ENCODE measurements around the gene EN2. TPM values are rescaled to one million over a fixed set of nuclear protein-coding genes. Genes with fewer than 3 reads are reported as not detected.

Gene EN2
- total and polyA plus RNA-seq, 2 donors (not counting 1 experiment from before 2014, with no cell fraction given): not detected

DNA sequence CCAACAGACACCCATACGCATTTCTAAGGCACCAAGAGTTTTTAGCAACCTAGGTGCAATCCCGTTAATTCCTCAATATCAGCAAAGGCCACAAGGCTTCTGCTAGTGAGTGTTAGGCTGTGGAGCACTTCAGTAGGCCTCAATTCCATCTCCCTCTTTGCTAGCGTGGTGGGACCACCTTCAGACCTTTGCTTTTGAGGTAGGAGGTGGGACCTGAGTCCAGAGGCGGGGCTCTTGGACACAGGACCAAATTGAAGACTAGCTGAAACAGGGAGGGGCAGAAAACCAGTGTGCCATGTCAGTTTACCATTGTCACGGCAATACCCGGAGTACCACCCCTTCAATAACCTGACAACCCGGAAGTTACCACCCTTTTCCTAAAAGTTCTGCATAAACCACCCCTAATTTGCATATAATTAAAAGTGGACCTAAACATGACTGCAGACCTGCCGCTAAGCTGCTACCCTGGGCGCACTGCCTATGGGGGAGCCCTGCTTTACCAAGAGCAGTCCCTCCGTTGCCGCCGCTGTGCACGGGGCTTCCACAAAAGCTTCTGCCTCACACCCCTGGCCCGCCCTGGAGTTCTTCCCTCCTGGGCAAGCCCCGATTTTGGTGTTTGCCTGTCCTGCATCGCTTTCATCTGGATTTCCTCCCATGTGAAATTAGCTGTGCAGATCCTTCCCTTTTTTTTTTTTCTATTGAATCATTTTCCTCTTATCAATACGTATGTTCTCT lies 41.1 kb upstream of the EN2 start:
- Mint-ChIP-seq H3K27me3 (peaks cover 27% of the 10 kb centered on the region), H3K9me3 (ENCODE audit: insufficient read depth) (no peaks in the 10 kb centered on the region), H3K4me3 (no peak overlapping the region), H3K4me1 (no peaks in the 10 kb centered on the region), H3K27ac (no peak overlapping the region)
- H3K9ac ChIP-seq (ENCODE audit: low read length): no peak overlapping the region
- intact Hi-C loops (cut with micrococcal nuclease): no loop called here
- H3K27me3 ChIP-seq (replicated peaks in 1 of 4; ENCODE audit: control extremely low read depth in 1 of 4, control insufficient read depth in 3 of 4, insufficient read depth in 4 of 4, low read length in 3 of 4): peaks cover 0 to 9% (median 0%) of the 10 kb centered on the region in 4 experiments
- no peaks in the 10 kb centered on the region for H4K20me1 ChIP-seq (ENCODE audit: control insufficient read depth, insufficient read depth, low read length, poor library complexity, severe bottlenecking)
- TF ChIP-seq EZH2 (IDR thresholded peaks at IDR 0.05; ENCODE audit: borderline replicate concordance, insufficient read depth, low read depth, low read length, poor library complexity, severe bottlenecking): no peak
- TF ChIP-seq, protein P1, sequence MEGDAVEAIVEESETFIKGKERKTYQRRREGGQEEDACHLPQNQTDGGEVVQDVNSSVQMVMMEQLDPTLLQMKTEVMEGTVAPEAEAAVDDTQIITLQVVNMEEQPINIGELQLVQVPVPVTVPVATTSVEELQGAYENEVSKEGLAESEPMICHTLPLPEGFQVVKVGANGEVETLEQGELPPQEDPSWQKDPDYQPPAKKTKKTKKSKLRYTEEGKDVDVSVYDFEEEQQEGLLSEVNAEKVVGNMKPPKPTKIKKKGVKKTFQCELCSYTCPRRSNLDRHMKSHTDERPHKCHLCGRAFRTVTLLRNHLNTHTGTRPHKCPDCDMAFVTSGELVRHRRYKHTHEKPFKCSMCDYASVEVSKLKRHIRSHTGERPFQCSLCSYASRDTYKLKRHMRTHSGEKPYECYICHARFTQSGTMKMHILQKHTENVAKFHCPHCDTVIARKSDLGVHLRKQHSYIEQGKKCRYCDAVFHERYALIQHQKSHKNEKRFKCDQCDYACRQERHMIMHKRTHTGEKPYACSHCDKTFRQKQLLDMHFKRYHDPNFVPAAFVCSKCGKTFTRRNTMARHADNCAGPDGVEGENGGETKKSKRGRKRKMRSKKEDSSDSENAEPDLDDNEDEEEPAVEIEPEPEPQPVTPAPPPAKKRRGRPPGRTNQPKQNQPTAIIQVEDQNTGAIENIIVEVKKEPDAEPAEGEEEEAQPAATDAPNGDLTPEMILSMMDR (IDR thresholded peaks at IDR 0.05): no peak
- H3K4me2 ChIP-seq (replicated peaks; ENCODE audit: low read depth, low read length, poor library complexity, severe bottlenecking): no peak overlapping the region
- ChIA-PET POLR2A (no interaction called here), CTCF (no interaction called here)
- no peaks in the 10 kb centered on the region for H3K79me2 ChIP-seq (ENCODE audit: control insufficient read depth, insufficient read depth, low read length)
- H3K36me3 ChIP-seq (replicated peaks in 1 of 2; ENCODE audit: control extremely low read depth in 1 of 2, control insufficient read depth in 1 of 2, extremely low read depth in 1 of 2, insufficient read depth in 2 of 2, low read length in 1 of 2): no peaks in the 10 kb centered on the region
- H3K27ac ChIP-seq (ENCODE audit: low read length in 2 of 2): no peak overlapping the region
- 96% methylated on average over 12 of the region's 17 CpGs for WGBS (ENCODE audit: insufficient coverage)
- H3K4me1 ChIP-seq (ENCODE audit: control insufficient read depth in 2 of 2, insufficient read depth in 2 of 2, low read length in 2 of 2): no peaks in the 10 kb centered on the region
- no peak for DNase-seq
- H3K4me3 ChIP-seq (ENCODE audit: control extremely low read depth in 1 of 5, extremely low read depth in 1 of 5, insufficient read depth in 1 of 5, low read depth in 2 of 5, low read length in 4 of 5): no peak overlapping the region
- no peak for ATAC-seq (ENCODE audit: low read depth)
- H2AFZ ChIP-seq (ENCODE audit: insufficient read depth, low read depth, low read length, poor library complexity, severe bottlenecking): no peak overlapping the region
- H3K9me3 ChIP-seq (ENCODE audit: control extremely low read depth in 1 of 3, control insufficient read depth in 2 of 3, insufficient read depth in 1 of 3, low read length in 2 of 3): peaks cover 0 to 9% (median 0%) of the 10 kb centered on the region in 3 donors

- Histone ChIP-seq H3K27me3 (replicated peaks in 1 of 4; ENCODE audit: control extremely low read depth in 1 of 4, control insufficient read depth in 3 of 4, insufficient read depth in 4 of 4, low read length in 3 of 4) (peaks cover 0 to 9% (median 0%) of the 10 kb centered on the region in 4 experiments), H3K4me3 (ENCODE audit: control extremely low read depth in 1 of 5, extremely low read depth in 1 of 5, insufficient read depth in 1 of 5, low read depth in 2 of 5, low read length in 4 of 5) (no peak overlapping the region), H3K4me1 (ENCODE audit: control insufficient read depth in 2 of 2, insufficient read depth in 2 of 2, low read length in 2 of 2) (no peaks in the 10 kb centered on the region), H3K9ac (ENCODE audit: low read length) (no peak overlapping the region), H2AFZ (ENCODE audit: insufficient read depth, low read depth, low read length, poor library complexity, severe bottlenecking) (no peak overlapping the region), H3K27ac (ENCODE audit: low read length in 2 of 2) (no peak overlapping the region), H3K36me3 (replicated peaks in 1 of 2; ENCODE audit: control extremely low read depth in 1 of 2, control insufficient read depth in 1 of 2, extremely low read depth in 1 of 2, insufficient read depth in 2 of 2, low read length in 1 of 2) (no peaks in the 10 kb centered on the region), H3K79me2 (ENCODE audit: control insufficient read depth, insufficient read depth, low read length) (no peaks in the 10 kb centered on the region), H4K20me1 (ENCODE audit: control insufficient read depth, insufficient read depth, low read length, poor library complexity, severe bottlenecking) (no peaks in the 10 kb centered on the region), H3K9me3 (ENCODE audit: control extremely low read depth in 1 of 3, control insufficient read depth in 2 of 3, insufficient read depth in 1 of 3, low read length in 2 of 3) (peaks cover 0 to 5% (median 0%) of the 10 kb centered on the region in 3 donors), H3K4me2 (replicated peaks; ENCODE audit: low read depth, low read length, poor library complexity, severe bottlenecking) (no peak overlapping the region)
- H3K27me3 Mint-ChIP-seq: peaks cover 24% of the 10 kb centered on the region
- H3K9me3 Mint-ChIP-seq (ENCODE audit: insufficient read depth): no peaks in the 10 kb centered on the region
- TF ChIP-seq EZH2 (IDR thresholded peaks at IDR 0.05; ENCODE audit: borderline replicate concordance, insufficient read depth, low read depth, low read length, poor library complexity, severe bottlenecking): no peak
- TF ChIP-seq, protein P1 (IDR thresholded peaks at IDR 0.05): no peak
- WGBS (ENCODE audit: insufficient coverage): 74% methylated on average over 12 of the region's 12 CpGs
- no peaks in the 10 kb centered on the region for H3K4me1 Mint-ChIP-seq
- intact Hi-C loops (cut with micrococcal nuclease): no loop called here
- POLR2A ChIA-PET: no interaction called here
- no peak overlapping the region for H3K4me3 Mint-ChIP-seq
- no peak for DNase-seq
- no peak overlapping the region for H3K27ac Mint-ChIP-seq
- CTCF ChIA-PET: no interaction called here
- ATAC-seq (ENCODE audit: low read depth): no peak
Measured at GRCh38 chr7:155418304-155418703, 39.6 kb upstream of the EN2 start.
